Nephron (organoid): ENCODE measurements around the gene SERTM2.
"Not testable (repeated sequence)": the region's sequence is repeated elsewhere in the genome, so short reads cannot be mapped to it uniquely, and the experiment has no call there.

Source experiments
- H3K27ac Mint-ChIP-seq, 3 experiments: 2 replicates each; pipeline ENCODE4 v1.8.0; 2020; ENCODE audit warnings: mixed read lengths in 3 of 3, mild to moderate bottlenecking in 2 of 3, moderate library complexity in 1 of 3
- H3K27me3 Mint-ChIP-seq: 2 replicates; pipeline ENCODE4 v1.8.0; 2021; ENCODE audit warnings: low read depth, mild to moderate bottlenecking, moderate library complexity, mixed read lengths
- H3K36me3 Mint-ChIP-seq: 2 replicates; pipeline ENCODE4 v1.8.0; 2020; ENCODE audit warnings: low read depth, mixed read lengths
- H3K4me1 Mint-ChIP-seq: 2 replicates; pipeline ENCODE4 v1.8.0; 2020; ENCODE audit warnings: mixed read lengths
- H3K4me3 Mint-ChIP-seq, 3 experiments: 2 replicates each; pipeline ENCODE4 v1.8.0; 2020; ENCODE audit warnings: mild to moderate bottlenecking in 3 of 3, mixed read lengths in 3 of 3, moderate library complexity in 2 of 3
- H3K9me3 Mint-ChIP-seq: 2 replicates; pipeline ENCODE4 v1.8.0; 2020; ENCODE audit warnings: mixed read lengths
- CTCF ChIP-seq, 3 experiments: fragments of 200-600 bp; sonication (generic); IDR thresholded peaks; one replicate each; pipeline ENCODE4 v1.5.0; 2021; ENCODE audit warnings: antibody characterized with exemption in 3 of 3; ENCODE audit not compliant: unreplicated experiment in 3 of 3

Gene SERTM2

DNA sequence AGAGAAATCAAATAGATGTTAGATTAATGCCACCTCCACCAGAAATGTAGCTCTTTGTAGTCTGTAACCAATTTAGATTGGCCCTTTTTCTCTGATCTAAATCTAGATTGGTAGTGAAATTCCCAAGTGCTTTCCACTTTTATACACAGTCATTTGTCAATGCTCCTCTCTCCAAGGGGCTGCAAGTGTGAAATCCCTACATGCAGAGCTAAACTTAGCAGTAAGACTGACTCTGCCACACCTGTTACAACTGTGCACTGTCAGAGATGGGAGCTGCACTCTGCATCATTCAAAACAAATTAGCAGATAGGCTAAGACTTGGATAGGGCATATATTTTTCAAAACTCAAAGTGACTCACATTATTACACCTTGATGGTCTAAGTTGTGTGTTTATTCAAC, 9.1 kb downstream of the SERTM2 start:
- H3K27ac Mint-ChIP-seq = peak overlapping the region; percentile 38 to 90 (median 82)
- H3K36me3 Mint-ChIP-seq = no peaks in the 10 kb centered on the region
- no peak for TF ChIP-seq CTCF (IDR thresholded peaks at IDR 0.05; ENCODE audit: unreplicated experiment in 3 of 3)
- H3K4me1 Mint-ChIP-seq = peaks cover 31% of the 10 kb centered on the region
- peak overlapping the region in 1 of 3 experiments; percentile 40 for H3K4me3 Mint-ChIP-seq
- peaks cover 3% of the 10 kb centered on the region for H3K9me3 Mint-ChIP-seq
- no peaks in the 10 kb centered on the region for H3K27me3 Mint-ChIP-seq

- Mint-ChIP-seq H3K4me1 (peaks cover 31% of the 10 kb centered on the region), H3K27me3 (no peaks in the 10 kb centered on the region), H3K27ac (peak overlapping the region; percentile 38 to 90 (median 82)), H3K4me3 (no peak overlapping the region), H3K36me3 (no peaks in the 10 kb centered on the region), H3K9me3 (peaks cover 5% of the 10 kb centered on the region)
- no peak for TF ChIP-seq CTCF (IDR thresholded peaks at IDR 0.05; ENCODE audit: unreplicated experiment in 3 of 3)
These were observed 9.7 kb downstream of the SERTM2 start for GRCh38 chrX:111521169-111521568.

GRCh38 chrX:111543212-111543741, 31.8 kb downstream of the SERTM2 start:
- H3K27me3 Mint-ChIP-seq = no peaks in the 10 kb centered on the region
- H3K36me3 Mint-ChIP-seq = no peaks in the 10 kb centered on the region
- no peak overlapping the region for H3K4me3 Mint-ChIP-seq
- H3K27ac Mint-ChIP-seq = no peak overlapping the region
- no peaks in the 10 kb centered on the region for H3K9me3 Mint-ChIP-seq
- H3K4me1 Mint-ChIP-seq = no peaks in the 10 kb centered on the region
- TF ChIP-seq CTCF (IDR thresholded peaks at IDR 0.05; ENCODE audit: unreplicated experiment in 3 of 3) = no peak

DNA sequence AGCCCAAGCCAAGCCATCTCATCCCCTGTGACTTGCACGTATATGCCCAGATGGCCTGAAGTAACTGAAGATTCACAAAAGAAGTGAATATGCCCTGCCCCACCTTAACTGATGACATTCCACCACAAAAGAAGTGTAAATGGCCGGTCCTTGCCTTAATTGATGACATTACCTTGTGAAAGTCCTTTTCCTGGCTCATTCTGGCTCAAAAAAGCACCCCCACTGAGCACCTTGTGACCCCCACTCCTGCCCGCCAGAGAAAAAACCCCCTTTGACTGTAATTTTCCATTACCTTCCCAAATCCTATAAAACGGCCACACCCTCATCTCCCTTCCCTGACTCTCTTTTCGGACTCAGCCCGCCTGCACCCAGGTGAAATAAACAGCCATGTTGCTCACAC, 37.8 kb downstream of the SERTM2 start:
- H3K9me3 Mint-ChIP-seq, H3K36me3 Mint-ChIP-seq, H3K4me3 Mint-ChIP-seq, H3K4me1 Mint-ChIP-seq, H3K27ac Mint-ChIP-seq, H3K27me3 Mint-ChIP-seq: not testable (repeated sequence)

GRCh38 chrX:111555406-111555958, 44.0 kb downstream of the SERTM2 start:
- no peaks in the 10 kb centered on the region for H3K27me3 Mint-ChIP-seq
- no peak overlapping the region for H3K27ac Mint-ChIP-seq
- no peaks in the 10 kb centered on the region for H3K4me1 Mint-ChIP-seq
- no peaks in the 10 kb centered on the region for H3K9me3 Mint-ChIP-seq
- TF ChIP-seq CTCF (IDR thresholded peaks at IDR 0.05; ENCODE audit: unreplicated experiment in 3 of 3) = no peak
- H3K4me3 Mint-ChIP-seq = no peak overlapping the region
- H3K36me3 Mint-ChIP-seq = no peaks in the 10 kb centered on the region

DNA sequence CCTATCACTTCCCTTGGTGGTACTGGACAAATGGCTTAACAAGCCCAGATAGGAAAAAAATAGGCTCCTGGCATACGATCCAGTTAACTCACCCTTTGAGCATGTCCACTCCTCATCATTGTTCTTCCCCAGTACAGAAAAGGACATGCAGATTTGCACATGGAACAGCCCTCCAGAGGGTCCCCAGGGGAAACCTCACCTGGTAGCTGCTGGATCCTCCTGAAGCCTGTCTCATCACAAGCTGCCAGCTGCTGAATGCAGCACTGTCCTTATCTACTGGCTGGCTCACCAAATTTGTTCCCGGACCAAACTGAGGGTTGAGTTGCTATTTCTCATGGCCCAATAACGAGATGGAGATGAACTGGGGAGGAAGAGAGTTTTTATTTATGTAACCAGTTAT, 49.4 kb downstream of the SERTM2 start:
- peak overlapping the region in 1 of 3 experiments; percentile 64 for H3K4me3 Mint-ChIP-seq
- H3K9me3 Mint-ChIP-seq = peaks cover 3% of the 10 kb centered on the region
- no peaks in the 10 kb centered on the region for H3K36me3 Mint-ChIP-seq
- TF ChIP-seq CTCF (IDR thresholded peaks at IDR 0.05; ENCODE audit: unreplicated experiment in 3 of 3) = no peak
- H3K27ac Mint-ChIP-seq = peak overlapping the region in 1 of 3 experiments; percentile 83
- H3K27me3 Mint-ChIP-seq = no peaks in the 10 kb centered on the region
- H3K4me1 Mint-ChIP-seq = no peaks in the 10 kb centered on the region
